ENCODE data around the gene LRMDA. TPM values are rescaled to one million over a fixed set of nuclear protein-coding genes. Genes with fewer than 3 reads are reported as not detected.

Gene LRMDA
- total and polyA plus RNA-seq, 2 of the 4 experiments (the other 2 are of a cell fraction) = 0.07 TPM; not detected in 1

DNA sequence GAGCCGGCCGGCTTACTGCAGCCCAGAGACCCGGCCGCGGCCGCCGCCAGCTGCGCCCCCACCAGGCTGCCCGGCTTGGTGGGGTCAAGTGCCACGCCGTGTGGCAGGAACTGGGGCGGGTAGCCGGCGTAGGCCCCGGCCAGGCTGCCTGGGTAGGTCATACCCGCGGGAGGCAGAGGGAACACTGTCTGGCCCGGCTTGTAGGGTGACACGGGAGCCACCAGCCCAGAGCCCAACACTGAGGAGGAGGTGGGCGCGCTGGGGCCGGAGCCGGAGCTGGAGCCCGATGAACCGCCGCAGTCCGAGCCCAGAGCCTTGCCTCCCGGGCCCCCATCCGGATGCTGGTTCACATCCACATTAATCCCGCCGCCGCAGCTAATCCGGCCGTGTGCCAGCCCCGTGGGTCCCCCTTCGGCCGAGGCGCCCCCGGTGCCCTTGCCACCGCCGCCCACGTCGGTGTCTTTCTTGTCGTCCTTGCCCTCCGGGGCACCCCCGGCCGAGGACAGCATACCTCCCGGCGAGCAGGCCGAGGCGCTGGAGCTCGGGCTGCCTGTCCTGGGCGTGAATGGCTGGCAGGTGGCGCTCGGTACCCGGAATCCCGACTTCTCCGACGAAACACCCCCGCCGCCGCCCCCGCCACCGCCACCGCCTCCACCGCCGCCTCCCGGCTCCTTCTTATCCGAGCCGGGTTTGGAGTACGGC lies 31.8 kb upstream of the LRMDA start (continued):
- TF ChIP-seq NFE2L2 (IDR thresholded peaks at IDR 0.05; ENCODE audit: low read depth, low read length) = no peak
- no peak for TF ChIP-seq MAZ (IDR thresholded peaks at IDR 0.05; ENCODE audit: borderline replicate concordance, low read depth, low read length)

GRCh38 chr10:75400163-75400770 lies 31.2 kb upstream of the LRMDA start:
- Histone ChIP-seq H3K9me3 (ENCODE audit: control insufficient read depth, insufficient read depth, low read length) (no peaks in the 10 kb centered on the region), H3K4me2 (ENCODE audit: low read depth, low read length) (peak overlapping the region; percentile 44), H2BK20ac (ENCODE audit: low read depth, low read length) (no peak overlapping the region), H3K27me3 (ENCODE audit: control insufficient read depth, insufficient read depth, low read length) (0 out of 2 replicates have a peak, but pooled peaks cover 3% of the 10 kb centered on the region), H4K5ac (ENCODE audit: low read depth, low read length) (peak overlapping the region; percentile 46), H4K8ac (ENCODE audit: low read depth in 2 of 2, low read length in 2 of 2) (peak overlapping the region; percentile 40 to 60; a peak in 3 of 4 replicates), H4K20me1 (ENCODE audit: insufficient read depth, low read length) (peaks cover 16% of the 10 kb centered on the region; the same call in 1 of the 2 replicates), H2BK15ac (ENCODE audit: low read depth, low read length) (no peak overlapping the region), H2AFZ (replicated peaks; ENCODE audit: low read length, poor library complexity) (peak overlapping the region; percentile 99), H2BK5ac (ENCODE audit: low read depth, low read length, poor library complexity, severe bottlenecking) (peak overlapping the region; percentile 83), H4K91ac (ENCODE audit: insufficient read depth, low read depth, low read length) (peak overlapping the region; percentile 89), H3K79me1 (ENCODE audit: low read depth in 1 of 2, low read length in 2 of 2) (peaks cover 0 to 10% of the 10 kb centered on the region in 2 experiments; a peak in 3 of 4 replicates), H2BK120ac (ENCODE audit: low read depth, low read length) (peak overlapping the region; percentile 60), H3K27ac (ENCODE audit: insufficient read depth, low read length) (peak overlapping the region; percentile 100), H3K4me1 (ENCODE audit: control insufficient read depth, insufficient read depth, low read length) (peaks cover 7% of the 10 kb centered on the region; the same call in 1 of the 2 replicates), H2AK5ac (ENCODE audit: low read depth, low read length) (peak overlapping the region; percentile 74), H3K4ac (ENCODE audit: low read depth, low read length) (peak overlapping the region; percentile 71), H3K18ac (ENCODE audit: low read depth, low read length) (peak overlapping the region; percentile 91), H3K23ac (ENCODE audit: low read depth, low read length) (peak overlapping the region; percentile 71), H3K9me1 (ENCODE audit: insufficient read depth, low read length) (no peaks in the 10 kb centered on the region), H3K14ac (replicated peaks; ENCODE audit: low read depth, low read length) (peak overlapping the region; percentile 77), H3K9ac (ENCODE audit: low read depth, low read length) (peak overlapping the region; percentile 99), H3K56ac (ENCODE audit: extremely low read depth, insufficient read depth, low read length) (peak overlapping the region; percentile 95), H3K4me3 (ENCODE audit: insufficient read depth, low read depth, low read length) (peak overlapping the region; percentile 99), H2AK9ac (replicated peaks; ENCODE audit: low read depth, low read length, poor library complexity) (peak overlapping the region; percentile 83), H3K36me3 (ENCODE audit: control insufficient read depth, insufficient read depth, low read length) (peaks cover 23% of the 10 kb centered on the region; the same call in 1 of the 2 replicates)
- dilution Hi-C loops (cut with HindIII; ENCODE audit: low sequenced_read_pairs, unreplicated experiment) (no loop called here), in situ Hi-C loops (cut with MboI; ENCODE audit: low sequenced_read_pairs) (loop anchor here (10.0 to 25.0 kb wide), 4 partner anchors 637 to 1587 kb away; no protein-coding TSS in a partner anchor), intact Hi-C loops (cut with micrococcal nuclease) (loop anchor here (2.0 to 10.0 kb wide), 7 partner anchors 703 to 1712 kb away; no protein-coding TSS in a partner anchor)
- BruUV-seq (replicated peaks) = no TSS peak
- 0% methylated on average over 20 of the region's 39 CpGs; no CpG with 5 or more reads in 1 of the 2 experiments for whole genome bisulfite sequencing, 2 experiments (ENCODE audit: extremely low coverage in 2 of 2, insufficient read length in 1 of 2)
- TF ChIP-seq RAD21 (IDR thresholded peaks at IDR 0.05; ENCODE audit: low read length) = no peak
- no peak for TF ChIP-seq MXI1 (IDR thresholded peaks at IDR 0.05; ENCODE audit: borderline replicate concordance, low read depth, low read length)
- no peak for TF ChIP-seq BHLHE40 (IDR thresholded peaks at IDR 0.05; ENCODE audit: low read depth, low read length)
- no peak for TF ChIP-seq POLR2A (IDR thresholded peaks at IDR 0.05; ENCODE audit: low read depth, low read length)
- no peak; the same call in 1 of the 2 replicates for TF ChIP-seq CHD1 (IDR thresholded peaks at IDR 0.05; ENCODE audit: low read depth, low read length)
- DNase-seq = no peak
- ChIA-PET CTCF (interaction anchor here (0.6 to 1.0 kb wide), 2 partner anchors 510 to 727 kb away, joined by 4 to 6 read pairs; no protein-coding TSS in a partner anchor), POLR2A (ENCODE audit: unreplicated experiment) (no interaction called here)
- ATAC-seq (ENCODE audit: low read depth) = no peak

Data from IMR-90 (cell line).